Measurements from ENCODE around the gene CREB5. TPM values are rescaled to one million over a fixed set of nuclear protein-coding genes. Genes with fewer than 3 reads are reported as not detected.

CREB5 gene
- total and polyA plus RNA-seq, 2 donors (not counting 3 experiments of a cell fraction or from before 2014, with no cell fraction given) = 19.6 to 28.4 TPM

- ChIA-PET POLR2A (no interaction called here), CTCF (no interaction called here)
- H3K9ac ChIP-seq (replicated peaks; ENCODE audit: extremely low read depth, insufficient read depth, low read length) = no peak overlapping the region
- H3K27ac ChIP-seq (ENCODE audit: insufficient read depth, low read depth, low read length) = no peak overlapping the region
- no peak overlapping the region for H3K4me3 ChIP-seq (replicated peaks in 1 of 3; ENCODE audit: insufficient read depth in 1 of 3, low read depth in 1 of 3, low read length in 3 of 3)
- no peaks in the 10 kb centered on the region for H3K9me1 ChIP-seq (replicated peaks; ENCODE audit: control insufficient read depth, extremely low read depth, insufficient read depth, low read length)
- no peaks in the 10 kb centered on the region for H4K20me1 ChIP-seq (replicated peaks; ENCODE audit: control insufficient read depth, extremely low read depth, insufficient read depth, low read length)
- DNase-seq (ENCODE audit: low read depth, low spot score) = no peak
- intact Hi-C loops (cut with micrococcal nuclease) = no loop called here
- H3K4me1 ChIP-seq (ENCODE audit: control insufficient read depth, extremely low read depth, insufficient read depth, low read length) = no peaks in the 10 kb centered on the region
- H2AFZ ChIP-seq (ENCODE audit: low read depth, low read length) = no peak overlapping the region
- no peaks in the 10 kb centered on the region for H3K36me3 ChIP-seq (ENCODE audit: control insufficient read depth in 2 of 2, extremely low read depth in 1 of 2, insufficient read depth in 2 of 2, low read length in 2 of 2)
- TF ChIP-seq CTCF (IDR thresholded peaks at IDR 0.05; ENCODE audit: extremely low read depth in 1 of 2, insufficient read depth in 1 of 2, low read depth in 1 of 2, low read length in 2 of 2) = no peak
- TF ChIP-seq POLR2A (IDR thresholded peaks at IDR 0.05; ENCODE audit: low read depth, low read length) = no peak
- TF ChIP-seq FOS (IDR thresholded peaks at IDR 0.05; ENCODE audit: borderline replicate concordance, insufficient read depth, low read length) = no peak
- TF ChIP-seq, protein P1, sequence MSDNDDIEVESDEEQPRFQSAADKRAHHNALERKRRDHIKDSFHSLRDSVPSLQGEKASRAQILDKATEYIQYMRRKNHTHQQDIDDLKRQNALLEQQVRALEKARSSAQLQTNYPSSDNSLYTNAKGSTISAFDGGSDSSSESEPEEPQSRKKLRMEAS (IDR thresholded peaks at IDR 0.05; ENCODE audit: insufficient read depth, insufficient read length) = no peak
- TF ChIP-seq EZH2 (IDR thresholded peaks at IDR 0.05; ENCODE audit: borderline replicate concordance, low read depth, low read length, severe bottlenecking) = no peak
- no peak for TF ChIP-seq JUN (IDR thresholded peaks at IDR 0.05; ENCODE audit: borderline replicate concordance, insufficient read depth, insufficient read length, low read depth)
- TF ChIP-seq POLR2AphosphoS5 (IDR thresholded peaks at IDR 0.05; ENCODE audit: insufficient read depth, low read depth, low read length) = no peak
- TF ChIP-seq MYC (IDR thresholded peaks at IDR 0.05; ENCODE audit: low read depth, low read length) = no peak
- TF ChIP-seq GATA2 (IDR thresholded peaks at IDR 0.05; ENCODE audit: insufficient read depth, insufficient read length, low read depth, low read length) = no peak
- no TSS peak for BruUV-seq (replicated peaks)
- peaks cover 0 to 5% of the 10 kb centered on the region in 2 experiments for H3K27me3 ChIP-seq (ENCODE audit: control insufficient read depth in 2 of 2, insufficient read depth in 2 of 2, low read length in 2 of 2)
- FAIRE-seq = no peak
- no peak overlapping the region for H3K4me2 ChIP-seq (ENCODE audit: insufficient read depth, low read length)
- dilution Hi-C loops (cut with MboI; ENCODE audit: extremely low pct_ligation_motif_present, low sequenced_read_pairs) = no loop called here
- no peaks in the 10 kb centered on the region for H3K79me2 ChIP-seq (ENCODE audit: control insufficient read depth, insufficient read depth, low read length)
- H3K9me3 ChIP-seq (replicated peaks; ENCODE audit: control insufficient read depth, insufficient read depth, low read length) = no peaks in the 10 kb centered on the region
Measured at GRCh38 chr7:28643584-28644340, 231.4 kb downstream of the CREB5 start.

All from endothelial cell of umbilical vein (primary cell).